Adrenal gland (tissue), 5 donors: Measurements from ENCODE around the gene VSTM1.

Source experiments
- POLR2A ChIP-seq, 2 donors: fragments of 450-650 bp; IDR thresholded peaks; one replicate each; pipeline ENCODE4 v1.6.1; 2017; ENCODE audit warnings: antibody characterized with exemption in 2 of 2, mild to moderate bottlenecking in 2 of 2, moderate library complexity in 1 of 2
- TF ChIP-seq, protein P1 (sequence below), 6 experiments: fragments of 450-650 bp in 4 of 6; fragments of 200-600 bp in 2 of 6; sonication (generic) in 1 of 6; IDR thresholded peaks; 1 replicate in 5 of 6; 2 replicates in 1 of 6; pipeline versions ENCODE4 v1.5.1 to v1.8.0; 2016 to 2021; ENCODE audit warnings: antibody characterized with exemption in 6 of 6, mild to moderate bottlenecking in 2 of 6, moderate library complexity in 1 of 6
- donor health status: DM: no; HTN: no; CAD: no.

- TF ChIP-seq, protein P1, sequence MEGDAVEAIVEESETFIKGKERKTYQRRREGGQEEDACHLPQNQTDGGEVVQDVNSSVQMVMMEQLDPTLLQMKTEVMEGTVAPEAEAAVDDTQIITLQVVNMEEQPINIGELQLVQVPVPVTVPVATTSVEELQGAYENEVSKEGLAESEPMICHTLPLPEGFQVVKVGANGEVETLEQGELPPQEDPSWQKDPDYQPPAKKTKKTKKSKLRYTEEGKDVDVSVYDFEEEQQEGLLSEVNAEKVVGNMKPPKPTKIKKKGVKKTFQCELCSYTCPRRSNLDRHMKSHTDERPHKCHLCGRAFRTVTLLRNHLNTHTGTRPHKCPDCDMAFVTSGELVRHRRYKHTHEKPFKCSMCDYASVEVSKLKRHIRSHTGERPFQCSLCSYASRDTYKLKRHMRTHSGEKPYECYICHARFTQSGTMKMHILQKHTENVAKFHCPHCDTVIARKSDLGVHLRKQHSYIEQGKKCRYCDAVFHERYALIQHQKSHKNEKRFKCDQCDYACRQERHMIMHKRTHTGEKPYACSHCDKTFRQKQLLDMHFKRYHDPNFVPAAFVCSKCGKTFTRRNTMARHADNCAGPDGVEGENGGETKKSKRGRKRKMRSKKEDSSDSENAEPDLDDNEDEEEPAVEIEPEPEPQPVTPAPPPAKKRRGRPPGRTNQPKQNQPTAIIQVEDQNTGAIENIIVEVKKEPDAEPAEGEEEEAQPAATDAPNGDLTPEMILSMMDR (IDR thresholded peaks at IDR 0.05), result no peak
- no peak for TF ChIP-seq POLR2A (IDR thresholded peaks at IDR 0.05)
Observed at GRCh38 chr19:54099190-54099902, 35.6 kb upstream of the VSTM1 start.
